HEK293T (cell line): Measurements from ENCODE around the gene ADAM11.

Source experiments
- FOXM1 ChIP-seq: fragments of 450-650 bp; IDR thresholded peaks from 2 replicates; pipeline ENCODE4 v1.6.1; 2017; ENCODE audit warnings: mild to moderate bottlenecking, borderline replicate concordance
- SUZ12 ChIP-seq: fragments of 450-650 bp; IDR thresholded peaks from 2 replicates; pipeline ENCODE4 v1.6.1; 2016; ENCODE audit warnings: mild to moderate bottlenecking
- TARDBP ChIP-seq: fragments of 450-650 bp; IDR thresholded peaks from 2 replicates; pipeline ENCODE4 v1.6.1; 2016

GRCh38 chr17:44770166-44770925, 11.6 kb downstream of the ADAM11 start:
- TF ChIP-seq FOXM1 = no peak
- no peak for TF ChIP-seq TARDBP
- no peak for TF ChIP-seq SUZ12
